NCI-H187 (cell line): Measurements from ENCODE around the gene ZNF865.
"Not testable (repeated sequence)": the region's sequence is repeated elsewhere in the genome, so short reads cannot be mapped to it uniquely, and the experiment has no call there.

Experiments
- DNase-seq, 2 experiments: peaks; one replicate each; lab custom pipeline; 2025; lab: John Stamatoyannopoulos, UW

The ZNF865 gene

DNA sequence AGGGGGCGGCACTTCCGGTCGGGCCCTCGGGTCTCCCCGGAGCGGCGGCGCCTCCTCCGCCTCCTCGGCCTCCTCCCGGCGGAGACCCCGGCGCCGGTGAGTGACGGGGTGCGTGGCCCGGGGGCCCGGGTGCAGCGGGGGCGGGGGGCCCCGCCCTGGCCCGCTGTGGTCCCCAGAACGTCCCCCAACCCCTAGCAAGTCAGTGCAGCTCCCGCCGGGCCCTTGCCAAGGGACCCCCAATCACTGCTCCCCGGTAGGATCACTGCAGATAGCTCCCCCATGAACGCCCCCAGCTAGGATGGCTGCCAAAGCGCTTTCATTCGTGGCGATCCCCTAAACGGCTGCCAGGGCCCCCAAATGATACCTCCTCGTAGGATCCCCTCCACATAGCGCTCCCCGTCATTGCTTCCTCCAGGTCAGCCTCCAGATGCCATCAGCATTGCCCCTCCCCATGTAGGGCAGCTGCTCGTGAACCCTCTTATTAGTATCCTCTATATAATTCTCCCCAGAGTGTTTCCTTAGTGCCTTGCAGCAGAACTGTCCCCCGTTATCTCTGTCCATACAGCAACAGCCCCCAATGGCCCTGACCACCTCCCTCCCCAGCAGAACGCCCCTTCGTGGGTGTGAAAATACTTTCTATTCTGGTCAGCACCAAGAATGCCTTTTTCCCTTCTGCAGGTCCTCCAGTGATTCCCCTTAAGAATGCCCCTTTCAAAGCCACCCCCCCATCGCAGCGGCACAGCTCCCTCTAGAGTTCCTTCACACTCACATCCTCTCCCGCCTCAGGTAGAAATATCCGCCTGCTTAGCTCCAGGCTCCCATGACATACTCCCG lies at the start of gene ZNF865:
ZNF865 (plus strand) TSS at position 11 of the 834 bp plus-strand sequence. CDS start 7,972 bp downstream, outside the sequence.
- peak; percentile 27 to 47 for DNase-seq

GRCh38 chr19:55559684-55560083 lies 45.8 kb upstream of the ZNF865 start:
- DNase-seq, result no peak

GRCh38 chr19:55563261-55563690 lies 42.2 kb upstream of the ZNF865 start:
- no peak for DNase-seq

DNA sequence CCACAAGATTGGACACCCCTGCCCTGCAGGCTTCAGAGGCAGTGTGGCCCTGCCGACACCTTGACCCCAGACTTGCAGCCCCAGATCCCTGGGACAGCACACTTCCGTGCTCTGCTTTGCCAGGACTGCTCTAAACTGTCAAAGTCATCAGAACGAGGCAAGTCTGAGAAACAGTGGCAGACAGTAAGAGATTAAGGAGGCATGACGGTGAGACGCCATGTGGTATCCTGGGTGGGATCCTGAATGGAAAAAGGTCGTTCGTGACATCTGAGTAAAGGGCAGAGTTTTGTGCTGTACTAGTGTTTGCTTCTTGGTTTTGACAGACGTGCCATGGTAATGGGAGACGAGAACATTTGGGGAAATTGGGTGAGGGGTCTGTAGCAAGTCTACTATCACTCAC lies 38.6 kb upstream of the ZNF865 start:
- DNase-seq, result no peak

DNA sequence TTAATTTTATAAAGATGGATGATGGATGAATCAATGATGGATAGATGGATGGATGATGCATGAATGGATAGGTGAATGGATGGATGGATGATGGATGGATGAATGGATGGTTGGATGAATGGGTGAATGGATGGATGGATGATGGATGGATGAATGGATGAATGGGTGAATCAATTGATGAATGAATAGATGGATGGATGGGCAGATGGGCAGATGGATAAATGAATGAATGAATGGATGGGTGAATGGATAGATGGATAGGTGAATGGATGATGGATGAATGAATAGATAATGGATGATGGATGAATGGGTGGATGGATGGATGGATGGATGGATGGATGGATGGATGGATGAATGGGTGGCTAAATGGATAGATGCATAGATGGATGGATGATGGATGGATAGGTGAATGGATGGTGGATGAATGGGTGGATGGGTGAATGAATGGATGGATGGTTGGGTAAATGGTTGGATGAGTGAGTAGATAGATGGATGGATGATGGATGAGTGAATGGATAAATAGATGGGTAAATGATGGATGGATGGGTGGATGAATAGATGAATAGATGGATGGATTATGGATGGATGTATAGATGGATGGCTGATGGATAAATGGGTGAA lies 37.6 kb upstream of the ZNF865 start:
- DNase-seq, result no peak

DNA sequence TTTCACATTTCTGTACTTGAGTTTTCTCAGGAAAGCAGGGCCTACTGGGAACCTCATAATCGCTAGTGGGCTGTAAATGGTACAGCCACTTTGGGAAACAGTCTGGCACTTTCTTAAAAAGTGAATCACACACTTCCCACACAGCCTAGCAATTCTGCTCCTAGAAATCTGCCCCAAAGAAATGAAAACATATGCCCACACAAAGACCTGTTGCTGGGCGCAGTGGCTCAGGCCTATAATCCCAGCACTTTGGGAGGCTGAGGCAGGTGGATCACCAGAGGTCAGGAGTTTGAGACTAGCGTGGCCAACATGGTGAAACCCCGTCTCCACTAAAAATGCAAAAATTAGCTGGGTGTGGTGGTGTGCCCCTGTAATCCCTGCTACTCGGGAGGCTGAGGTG lies 36.0 kb upstream of the ZNF865 start:
- not testable (repeated sequence) for DNase-seq

GRCh38 chr19:55573929-55574328 lies 31.5 kb upstream of the ZNF865 start:
- not testable (repeated sequence) for DNase-seq

GRCh38 chr19:55576746-55577145 lies 28.7 kb upstream of the ZNF865 start:
- no peak for DNase-seq

GRCh38 chr19:55578031-55578760 lies 27.3 kb upstream of the ZNF865 start:
- no peak for DNase-seq

DNA sequence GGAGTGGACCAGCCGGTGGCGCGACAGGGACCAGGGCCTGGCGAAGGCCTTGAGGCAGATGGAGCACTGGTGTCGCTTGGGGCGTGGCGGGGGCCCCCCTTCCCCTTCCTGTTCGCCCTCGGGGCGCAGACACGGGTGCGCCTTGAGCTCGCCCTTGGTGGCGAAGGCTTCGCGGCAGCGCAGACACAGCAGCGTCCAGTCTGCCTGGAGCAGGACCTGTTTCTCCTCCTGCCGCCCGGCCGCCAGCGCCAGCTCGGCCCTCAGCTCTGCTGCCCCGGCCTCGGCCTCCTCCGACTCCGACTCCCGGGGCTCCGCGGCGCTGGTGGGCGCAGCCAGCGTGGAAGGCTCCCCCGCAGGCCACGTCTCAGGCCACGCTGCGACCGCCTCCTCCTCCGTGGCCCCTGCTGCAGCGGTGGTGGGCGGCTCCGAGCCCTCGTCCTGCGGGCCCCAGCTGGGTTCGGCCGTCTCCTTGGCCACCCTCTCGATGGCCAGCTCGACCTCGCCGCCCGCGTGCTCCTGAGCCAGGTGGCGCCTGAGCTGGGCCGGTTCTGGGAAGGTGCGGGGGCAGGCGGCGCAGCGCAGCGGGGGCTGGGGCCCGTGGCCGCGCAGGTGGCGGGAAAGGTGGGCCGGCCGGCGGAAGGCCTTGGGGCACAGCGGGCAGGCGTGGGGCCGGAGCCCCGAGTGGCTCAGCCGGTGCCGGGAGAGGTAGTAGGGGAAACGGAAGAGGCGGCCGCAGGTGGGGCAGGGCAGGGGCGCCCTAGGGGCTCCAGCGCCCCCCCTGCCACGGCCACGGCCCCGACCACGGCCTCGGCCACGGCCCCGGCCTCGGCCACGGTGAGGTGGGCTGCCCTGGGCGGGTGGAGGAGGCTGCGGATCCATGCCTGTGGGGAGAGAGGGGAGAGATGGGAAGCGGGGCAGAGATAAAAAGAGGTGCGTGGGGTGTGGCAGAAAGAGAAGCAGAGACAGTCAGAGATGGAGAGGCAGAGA lies 26.4 kb upstream of the ZNF865 start:
- no peak for DNase-seq

- no peak for DNase-seq
Observed at GRCh38 chr19:55579766-55580621, 25.5 kb upstream of the ZNF865 start.

DNA sequence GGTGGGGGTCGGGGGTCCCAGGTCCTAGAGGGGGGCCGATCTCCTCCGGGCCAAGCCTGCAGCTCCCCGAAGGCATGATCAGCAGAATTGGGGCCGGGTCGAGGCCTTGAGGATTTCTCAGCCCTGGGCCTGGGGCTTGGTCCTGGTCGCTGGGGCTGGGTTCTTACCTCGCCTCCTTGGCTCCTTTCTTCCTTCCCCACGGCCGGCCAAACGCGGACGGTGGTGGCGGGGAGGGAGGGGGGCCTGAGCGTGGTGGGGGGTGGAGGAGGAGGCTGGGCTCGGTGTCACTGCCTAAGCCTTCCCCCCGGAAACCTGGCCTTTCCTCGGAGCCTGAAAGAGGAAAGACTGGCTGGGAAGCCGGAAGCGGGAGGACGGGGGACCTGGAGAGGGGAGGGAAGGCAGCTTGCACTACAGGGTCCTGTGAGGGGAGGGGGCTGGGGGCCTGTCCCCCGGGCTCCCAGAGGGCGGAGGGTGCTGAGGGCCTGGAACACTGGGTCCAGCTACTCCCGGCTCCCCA lies 24.8 kb upstream of the ZNF865 start, which contains the start of gene ZNF579:
ZNF579 (minus strand) TSS at position 221 of the 517 bp plus-strand sequence. CDS start 1,209 bp downstream, outside the sequence.
- peak; percentile 81 to 91 for DNase-seq

DNA sequence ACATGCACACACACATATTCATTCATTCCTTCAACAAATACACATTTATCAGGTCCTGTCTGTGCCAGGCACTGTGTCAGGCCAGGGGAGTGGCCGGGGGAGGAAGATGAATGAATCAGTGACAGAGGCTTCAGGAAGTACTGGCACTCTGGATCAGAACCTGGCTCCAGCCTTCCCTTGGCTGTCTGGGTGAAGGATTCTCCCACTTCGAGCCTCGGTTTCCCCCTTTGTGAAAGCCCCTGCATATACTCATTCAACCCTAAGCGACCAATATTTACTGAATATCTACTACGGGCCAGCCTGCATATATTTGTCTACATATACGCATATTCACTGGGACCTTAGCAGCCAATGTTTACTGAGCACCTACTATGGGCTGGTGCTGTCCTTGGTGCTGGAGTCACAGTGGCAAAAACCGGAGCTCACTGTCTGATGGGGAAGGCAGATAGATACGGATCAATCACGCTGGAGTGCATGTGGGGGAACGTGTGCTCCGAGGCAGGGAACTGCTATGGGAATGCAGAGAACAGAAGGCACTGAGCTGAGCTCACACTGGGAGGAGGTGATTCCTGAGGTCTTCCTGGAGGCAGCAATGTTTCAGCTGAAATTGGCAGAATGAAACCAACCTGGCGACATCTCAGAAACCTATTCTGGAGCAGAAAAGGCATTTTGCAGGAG lies 24.2 kb upstream of the ZNF865 start:
- no peak for DNase-seq

DNA sequence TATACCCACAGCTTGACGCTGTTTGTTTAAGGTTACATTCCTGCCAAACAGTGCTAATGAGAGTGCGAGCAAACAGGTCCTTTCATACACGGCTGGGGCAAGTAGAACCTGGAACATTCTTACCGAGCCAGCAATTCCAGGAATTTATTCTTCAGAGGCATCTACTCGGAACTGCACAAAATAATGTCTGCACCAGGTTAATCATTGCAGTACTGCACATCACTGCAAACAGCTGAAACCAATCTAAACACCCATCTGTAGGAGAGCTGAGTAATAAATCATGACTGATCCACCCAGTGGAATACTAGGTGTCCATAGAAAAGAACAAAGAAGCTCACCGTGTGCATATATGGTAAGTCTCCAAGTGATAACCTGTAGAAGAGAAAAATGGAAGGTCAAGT lies 23.6 kb upstream of the ZNF865 start:
- DNase-seq, result no peak

- not testable (repeated sequence) for DNase-seq
Observed at GRCh38 chr19:55582284-55582683, 23.2 kb upstream of the ZNF865 start.

DNA sequence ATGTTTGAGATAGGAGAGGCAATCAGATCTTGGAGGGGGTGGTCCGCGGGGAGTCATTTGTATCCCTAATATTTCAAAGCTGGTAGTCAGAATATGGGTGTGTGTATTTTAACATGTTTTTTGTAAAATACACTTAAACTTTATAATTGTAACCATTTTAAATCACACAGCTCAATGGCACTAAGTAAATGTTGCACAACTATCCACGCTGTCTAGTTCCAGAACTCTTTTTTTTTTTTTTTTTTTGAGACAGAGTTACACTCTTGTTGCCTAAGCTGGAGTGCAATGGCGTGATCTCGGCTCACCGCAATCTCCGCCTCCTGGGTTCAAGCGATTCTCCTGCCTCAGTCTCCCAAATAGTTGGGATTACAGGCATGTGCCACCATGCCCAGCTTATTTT lies 21.6 kb upstream of the ZNF865 start:
- DNase-seq, result not testable (repeated sequence)

DNA sequence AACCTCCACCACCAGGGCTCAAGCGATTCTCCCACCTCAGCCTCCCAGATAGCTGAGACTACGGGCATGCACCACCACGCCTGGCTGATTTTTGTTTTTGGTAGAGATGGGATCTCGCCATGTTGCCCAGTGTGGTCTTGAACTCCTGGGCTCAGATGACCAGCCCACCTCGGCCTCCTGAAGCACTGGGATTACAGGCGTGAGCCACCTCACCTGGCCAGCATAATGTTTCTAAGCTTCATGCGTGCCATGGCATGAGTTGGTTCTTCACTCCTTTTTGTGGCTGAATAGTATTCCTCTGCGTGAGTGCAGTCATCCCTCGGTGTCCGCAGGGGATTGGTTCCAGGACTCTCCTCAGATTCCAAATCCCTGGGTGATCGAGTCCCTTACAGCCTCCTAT lies 20.6 kb upstream of the ZNF865 start:
- DNase-seq, result no peak

- peak; percentile 84 to 90 for DNase-seq
Observed at GRCh38 chr19:55585658-55586339, 19.6 kb upstream of the ZNF865 start.
